ENCODE measurements around the gene NEAT1. TPM values are rescaled to one million over a fixed set of nuclear protein-coding genes. Genes with fewer than 3 reads are reported as not detected.

Gene NEAT1
- total and polyA plus RNA-seq, 9 of the 15 experiments (the other 6 are each of a cell fraction or from before 2014, with no cell fraction given) = 20.1 to 389 (median 62.8) TPM

DNA sequence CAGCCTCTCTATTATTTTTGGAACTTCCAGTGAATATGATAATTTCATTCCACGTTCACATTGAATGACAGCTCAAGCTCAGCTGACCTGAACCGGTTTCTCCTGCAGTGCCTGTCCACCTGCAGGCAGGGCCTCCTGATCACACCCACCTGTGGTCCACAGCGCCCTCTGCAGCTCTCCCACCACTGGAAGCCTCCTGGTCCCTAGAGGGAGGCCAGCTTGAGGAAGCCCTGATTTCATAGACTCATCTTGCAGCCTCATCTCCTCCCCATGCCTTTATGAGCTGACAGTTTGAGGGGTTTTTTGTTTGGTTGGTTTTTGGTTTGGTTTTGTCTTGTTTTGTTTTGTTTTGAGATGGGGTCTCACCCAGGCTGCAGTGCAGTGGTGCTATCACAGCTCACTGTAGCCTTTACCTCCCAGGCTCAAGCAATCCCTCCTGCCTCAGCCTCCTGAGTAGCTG, 46.3 kb downstream of the NEAT1 start (continued):
- TF ChIP-seq BRD9 (IDR thresholded peaks at IDR 0.05; ENCODE audit: low read depth, partially characterized antibody) = peak; percentile 54
- no peak for TF ChIP-seq ZZZ3 (IDR thresholded peaks at IDR 0.05)
- no peak for TF ChIP-seq ZNF12 (CRISPR knock-in tag; IDR thresholded peaks at IDR 0.05)
- TF ChIP-seq SOX6 (IDR thresholded peaks at IDR 0.05) = peak; percentile 37; the same call in 1 of the 2 replicates
- TF ChIP-seq, protein P1, sequence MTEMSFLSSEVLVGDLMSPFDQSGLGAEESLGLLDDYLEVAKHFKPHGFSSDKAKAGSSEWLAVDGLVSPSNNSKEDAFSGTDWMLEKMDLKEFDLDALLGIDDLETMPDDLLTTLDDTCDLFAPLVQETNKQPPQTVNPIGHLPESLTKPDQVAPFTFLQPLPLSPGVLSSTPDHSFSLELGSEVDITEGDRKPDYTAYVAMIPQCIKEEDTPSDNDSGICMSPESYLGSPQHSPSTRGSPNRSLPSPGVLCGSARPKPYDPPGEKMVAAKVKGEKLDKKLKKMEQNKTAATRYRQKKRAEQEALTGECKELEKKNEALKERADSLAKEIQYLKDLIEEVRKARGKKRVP (CRISPR knock-in tag; IDR thresholded peaks at IDR 0.05) = no peak
- no peak for TF ChIP-seq CSDE1 (IDR thresholded peaks at IDR 0.05)
- TF ChIP-seq, protein P2, sequence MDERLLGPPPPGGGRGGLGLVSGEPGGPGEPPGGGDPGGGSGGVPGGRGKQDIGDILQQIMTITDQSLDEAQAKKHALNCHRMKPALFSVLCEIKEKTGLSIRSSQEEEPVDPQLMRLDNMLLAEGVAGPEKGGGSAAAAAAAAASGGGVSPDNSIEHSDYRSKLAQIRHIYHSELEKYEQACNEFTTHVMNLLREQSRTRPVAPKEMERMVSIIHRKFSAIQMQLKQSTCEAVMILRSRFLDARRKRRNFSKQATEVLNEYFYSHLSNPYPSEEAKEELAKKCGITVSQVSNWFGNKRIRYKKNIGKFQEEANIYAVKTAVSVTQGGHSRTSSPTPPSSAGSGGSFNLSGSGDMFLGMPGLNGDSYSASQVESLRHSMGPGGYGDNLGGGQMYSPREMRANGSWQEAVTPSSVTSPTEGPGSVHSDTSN (CRISPR knock-in tag; IDR thresholded peaks at IDR 0.05; ENCODE audit: low read depth) = no peak
- TF ChIP-seq, protein P2 (tag; conservative IDR thresholded peaks at IDR 0.05; ENCODE audit: low read depth) = peak; percentile 51; the same call in 1 of the 2 replicates
- TF ChIP-seq HNRNPLL (IDR thresholded peaks at IDR 0.05; ENCODE audit: low read depth, low read length, poor library complexity, severe bottlenecking) = no peak
- TF ChIP-seq NFXL1 (CRISPR knock-in tag; IDR thresholded peaks at IDR 0.05) = no peak
- TF ChIP-seq, protein P3, sequence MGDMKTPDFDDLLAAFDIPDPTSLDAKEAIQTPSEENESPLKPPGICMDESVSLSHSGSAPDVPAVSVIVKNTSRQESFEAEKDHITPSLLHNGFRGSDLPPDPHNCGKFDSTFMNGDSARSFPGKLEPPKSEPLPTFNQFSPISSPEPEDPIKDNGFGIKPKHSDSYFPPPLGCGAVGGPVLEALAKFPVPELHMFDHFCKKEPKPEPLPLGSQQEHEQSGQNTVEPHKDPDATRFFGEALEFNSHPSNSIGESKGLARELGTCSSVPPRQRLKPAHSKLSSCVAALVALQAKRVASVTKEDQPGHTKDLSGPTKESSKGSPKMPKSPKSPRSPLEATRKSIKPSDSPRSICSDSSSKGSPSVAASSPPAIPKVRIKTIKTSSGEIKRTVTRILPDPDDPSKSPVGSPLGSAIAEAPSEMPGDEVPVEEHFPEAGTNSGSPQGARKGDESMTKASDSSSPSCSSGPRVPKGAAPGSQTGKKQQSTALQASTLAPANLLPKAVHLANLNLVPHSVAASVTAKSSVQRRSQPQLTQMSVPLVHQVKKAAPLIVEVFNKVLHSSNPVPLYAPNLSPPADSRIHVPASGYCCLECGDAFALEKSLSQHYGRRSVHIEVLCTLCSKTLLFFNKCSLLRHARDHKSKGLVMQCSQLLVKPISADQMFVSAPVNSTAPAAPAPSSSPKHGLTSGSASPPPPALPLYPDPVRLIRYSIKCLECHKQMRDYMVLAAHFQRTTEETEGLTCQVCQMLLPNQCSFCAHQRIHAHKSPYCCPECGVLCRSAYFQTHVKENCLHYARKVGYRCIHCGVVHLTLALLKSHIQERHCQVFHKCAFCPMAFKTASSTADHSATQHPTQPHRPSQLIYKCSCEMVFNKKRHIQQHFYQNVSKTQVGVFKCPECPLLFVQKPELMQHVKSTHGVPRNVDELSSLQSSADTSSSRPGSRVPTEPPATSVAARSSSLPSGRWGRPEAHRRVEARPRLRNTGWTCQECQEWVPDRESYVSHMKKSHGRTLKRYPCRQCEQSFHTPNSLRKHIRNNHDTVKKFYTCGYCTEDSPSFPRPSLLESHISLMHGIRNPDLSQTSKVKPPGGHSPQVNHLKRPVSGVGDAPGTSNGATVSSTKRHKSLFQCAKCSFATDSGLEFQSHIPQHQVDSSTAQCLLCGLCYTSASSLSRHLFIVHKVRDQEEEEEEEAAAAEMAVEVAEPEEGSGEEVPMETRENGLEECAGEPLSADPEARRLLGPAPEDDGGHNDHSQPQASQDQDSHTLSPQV (IDR thresholded peaks at IDR 0.05) = peak; percentile 32; the same call in 1 of the 2 replicates
- no peak for TF ChIP-seq NCOA1 (IDR thresholded peaks at IDR 0.05; ENCODE audit: low read depth)
- peak; percentile 30 for TF ChIP-seq HDAC3 (IDR thresholded peaks at IDR 0.05; ENCODE audit: borderline replicate concordance, partially characterized antibody)
- TF ChIP-seq, protein P4, sequence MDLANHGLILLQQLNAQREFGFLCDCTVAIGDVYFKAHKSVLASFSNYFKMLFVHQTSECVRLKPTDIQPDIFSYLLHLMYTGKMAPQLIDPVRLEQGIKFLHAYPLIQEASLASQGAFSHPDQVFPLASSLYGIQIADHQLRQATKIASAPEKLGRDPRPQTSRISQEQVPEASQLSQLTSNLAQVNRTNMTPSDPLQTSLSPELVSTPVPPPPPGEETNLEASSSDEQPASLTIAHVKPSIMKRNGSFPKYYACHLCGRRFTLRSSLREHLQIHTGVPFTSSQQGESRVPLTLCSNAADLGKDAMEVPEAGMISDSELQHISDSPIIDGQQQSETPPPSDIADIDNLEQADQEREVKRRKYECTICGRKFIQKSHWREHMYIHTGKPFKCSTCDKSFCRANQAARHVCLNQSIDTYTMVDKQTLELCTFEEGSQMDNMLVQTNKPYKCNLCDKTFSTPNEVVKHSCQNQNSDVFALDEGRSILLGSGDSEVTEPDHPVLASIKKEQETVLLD (IDR thresholded peaks at IDR 0.05) = no peak; the same call in 1 of the 2 replicates
- TF ChIP-seq, protein P5, sequence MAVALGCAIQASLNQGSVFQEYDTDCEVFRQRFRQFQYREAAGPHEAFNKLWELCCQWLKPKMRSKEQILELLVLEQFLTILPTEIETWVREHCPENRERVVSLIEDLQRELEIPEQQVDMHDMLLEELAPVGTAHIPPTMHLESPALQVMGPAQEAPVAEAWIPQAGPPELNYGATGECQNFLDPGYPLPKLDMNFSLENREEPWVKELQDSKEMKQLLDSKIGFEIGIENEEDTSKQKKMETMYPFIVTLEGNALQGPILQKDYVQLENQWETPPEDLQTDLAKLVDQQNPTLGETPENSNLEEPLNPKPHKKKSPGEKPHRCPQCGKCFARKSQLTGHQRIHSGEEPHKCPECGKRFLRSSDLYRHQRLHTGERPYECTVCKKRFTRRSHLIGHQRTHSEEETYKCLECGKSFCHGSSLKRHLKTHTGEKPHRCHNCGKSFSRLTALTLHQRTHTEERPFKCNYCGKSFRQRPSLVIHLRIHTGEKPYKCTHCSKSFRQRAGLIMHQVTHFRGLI (CRISPR knock-in tag; IDR thresholded peaks at IDR 0.05) = no peak
- TF ChIP-seq, protein P6, sequence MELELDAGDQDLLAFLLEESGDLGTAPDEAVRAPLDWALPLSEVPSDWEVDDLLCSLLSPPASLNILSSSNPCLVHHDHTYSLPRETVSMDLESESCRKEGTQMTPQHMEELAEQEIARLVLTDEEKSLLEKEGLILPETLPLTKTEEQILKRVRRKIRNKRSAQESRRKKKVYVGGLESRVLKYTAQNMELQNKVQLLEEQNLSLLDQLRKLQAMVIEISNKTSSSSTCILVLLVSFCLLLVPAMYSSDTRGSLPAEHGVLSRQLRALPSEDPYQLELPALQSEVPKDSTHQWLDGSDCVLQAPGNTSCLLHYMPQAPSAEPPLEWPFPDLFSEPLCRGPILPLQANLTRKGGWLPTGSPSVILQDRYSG (tag; conservative IDR thresholded peaks at IDR 0.05; ENCODE audit: low read depth) = no peak
- TF ChIP-seq EHMT2 (IDR thresholded peaks at IDR 0.05) = no peak

All from K562 (cell line).